GM19043 (cell line): Measurements from ENCODE around the gene ALK.
"Not testable (repeated sequence)": the region's sequence is repeated elsewhere in the genome, so short reads cannot be mapped to it uniquely, and the experiment has no call there.

Source experiments
- ATAC-seq: cut with Tn5 transposase; IDR thresholded peaks from one replicate; pipeline ENCODE4 v1.9.1; 2021; ENCODE audit warnings: low read depth; ENCODE audit not compliant: unreplicated experiment

The ALK gene

GRCh38 chr2:29245035-29245741, 676.2 kb downstream of the ALK start:
- ATAC-seq: not testable (repeated sequence)

GRCh38 chr2:29242621-29243375, 678.6 kb downstream of the ALK start:
- ATAC-seq: no peak

DNA sequence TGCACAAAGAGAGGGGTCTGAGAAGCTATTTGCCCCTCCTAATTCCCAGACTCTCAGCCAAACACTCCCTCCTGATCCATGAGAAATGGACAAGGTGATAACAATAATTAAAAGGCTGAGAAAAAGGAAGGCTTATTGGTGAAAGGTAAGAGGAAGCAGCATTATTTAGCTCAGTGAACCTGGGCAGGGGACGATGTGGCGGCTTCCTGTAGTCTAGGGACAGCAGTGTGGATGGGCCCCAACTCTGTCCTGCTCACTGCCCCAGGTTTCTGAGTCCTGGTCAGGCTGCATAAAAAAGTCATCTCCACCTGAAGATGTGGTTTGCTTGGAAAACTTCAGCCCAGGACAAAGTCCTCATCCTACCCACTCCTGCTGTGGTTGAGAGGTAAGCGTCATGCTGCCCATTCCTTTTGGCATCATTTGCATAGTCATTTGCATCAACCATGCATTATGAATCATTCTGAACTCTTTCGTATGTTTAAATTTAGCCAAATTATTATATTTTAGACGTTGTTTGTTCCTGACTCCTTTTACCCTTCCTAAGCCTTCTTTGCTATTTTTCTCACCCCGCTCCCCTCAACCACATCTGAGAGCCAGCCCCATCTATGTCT, 679.3 kb downstream of the ALK start:
- ATAC-seq: no peak

DNA sequence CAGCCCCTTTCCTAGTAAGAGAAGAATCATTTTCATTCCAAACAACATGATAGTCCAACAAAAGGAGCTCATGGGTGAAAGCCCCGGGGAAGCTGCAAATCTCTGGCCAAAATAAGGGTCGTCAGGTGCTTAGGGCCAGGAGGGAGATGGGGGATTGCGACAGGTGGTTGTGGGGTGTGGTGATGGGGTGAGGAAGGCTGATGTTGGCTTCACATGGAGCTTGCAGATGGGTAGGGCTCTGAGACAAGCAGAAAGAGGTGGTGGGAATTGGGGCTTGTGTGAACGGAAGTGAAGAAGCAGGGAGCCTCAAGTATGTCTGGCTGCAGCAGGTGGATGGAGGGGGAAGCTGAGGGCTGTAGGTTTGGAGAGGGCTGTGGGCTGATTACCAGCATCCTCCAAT, 680.0 kb downstream of the ALK start:
- ATAC-seq: no peak

GRCh38 chr2:29240601-29241000, 680.8 kb downstream of the ALK start:
- ATAC-seq: no peak

GRCh38 chr2:29239209-29239960, 682.0 kb downstream of the ALK start:
- ATAC-seq: no peak

DNA sequence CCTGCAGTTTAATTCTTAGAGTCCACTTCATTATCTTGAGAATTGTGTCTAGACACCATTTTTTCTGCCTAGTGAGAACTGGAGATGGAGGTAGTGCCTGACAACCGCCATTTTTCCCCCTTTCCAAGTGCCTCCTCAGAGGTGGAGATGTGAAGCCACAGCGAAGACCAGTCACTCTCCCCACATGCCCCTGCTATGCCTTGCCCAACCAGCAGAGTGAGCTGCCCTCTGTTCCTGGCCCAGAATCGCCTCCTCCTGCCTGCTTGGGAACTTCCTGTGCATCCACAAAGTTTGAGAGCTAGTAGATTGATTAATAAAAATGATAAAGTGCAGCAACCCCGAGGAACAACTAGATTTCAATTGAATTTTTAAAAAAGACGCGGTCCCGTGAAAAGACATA, 682.9 kb downstream of the ALK start:
- no peak for ATAC-seq

DNA sequence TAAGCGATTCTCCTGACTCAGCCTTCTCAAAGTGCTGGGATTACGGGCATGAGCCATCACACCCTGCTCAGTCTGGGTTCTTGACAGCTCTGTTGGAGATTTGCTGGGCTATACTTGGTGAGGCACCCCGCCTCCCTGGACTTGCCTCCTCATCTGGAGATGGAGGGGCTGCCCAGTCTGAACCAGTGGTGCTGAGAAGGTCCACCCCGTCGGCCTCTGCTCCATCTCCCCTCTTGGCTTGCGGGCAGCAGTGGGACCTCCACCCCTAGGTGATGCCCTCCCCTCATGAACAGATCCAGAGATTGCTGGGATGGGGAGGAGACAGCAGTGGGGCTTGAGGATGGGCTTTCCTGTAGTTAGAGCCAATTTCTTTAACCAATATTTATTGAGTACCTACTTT, 685.3 kb downstream of the ALK start:
- no peak for ATAC-seq

- no peak for ATAC-seq
Measured at GRCh38 chr2:29235411-29235810, 686.0 kb downstream of the ALK start.

- ATAC-seq: no peak
Measured at GRCh38 chr2:29233428-29233827, 688.0 kb downstream of the ALK start.

GRCh38 chr2:29232041-29232440, 689.3 kb downstream of the ALK start:
- no peak for ATAC-seq

DNA sequence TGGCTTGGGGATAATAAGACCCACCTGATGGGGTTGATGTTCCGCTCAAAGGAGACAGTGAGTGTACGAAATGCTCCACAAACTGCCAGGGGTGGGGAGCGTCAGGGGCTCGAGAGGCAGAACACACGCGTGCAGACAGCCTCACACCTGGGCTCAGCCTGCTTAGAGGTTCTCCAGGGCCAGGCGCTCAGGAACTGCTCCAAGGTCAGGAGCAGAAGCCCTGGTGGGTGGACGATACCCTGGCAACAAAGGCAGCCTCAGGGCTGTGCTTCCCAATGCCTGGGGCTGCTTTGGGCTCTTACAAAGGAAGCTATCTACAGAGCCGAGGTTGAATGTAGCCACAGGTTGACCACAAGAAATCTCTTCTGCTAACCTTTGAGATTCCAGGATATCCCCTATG, 691.7 kb downstream of the ALK start:
- no peak for ATAC-seq

DNA sequence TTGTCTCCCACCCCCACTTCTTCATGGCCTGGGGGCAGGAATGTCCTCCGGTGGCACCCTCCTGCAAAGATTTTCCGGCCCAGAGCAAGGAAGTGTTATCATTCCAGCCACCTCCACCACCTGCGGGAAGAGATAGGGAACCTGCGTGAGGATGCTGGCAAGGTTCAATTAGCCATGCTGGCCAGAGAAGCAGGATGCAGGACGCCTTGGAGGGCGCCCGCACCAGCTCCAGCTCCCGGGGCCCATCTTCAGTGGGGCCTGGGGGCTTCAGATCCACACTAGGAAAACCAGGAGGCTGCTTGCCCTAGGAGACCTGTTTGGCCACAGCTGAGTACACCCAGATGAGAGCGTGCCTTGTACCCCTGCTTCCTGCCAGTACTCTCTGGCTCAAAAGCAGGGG, 692.4 kb downstream of the ALK start:
- ATAC-seq: no peak

DNA sequence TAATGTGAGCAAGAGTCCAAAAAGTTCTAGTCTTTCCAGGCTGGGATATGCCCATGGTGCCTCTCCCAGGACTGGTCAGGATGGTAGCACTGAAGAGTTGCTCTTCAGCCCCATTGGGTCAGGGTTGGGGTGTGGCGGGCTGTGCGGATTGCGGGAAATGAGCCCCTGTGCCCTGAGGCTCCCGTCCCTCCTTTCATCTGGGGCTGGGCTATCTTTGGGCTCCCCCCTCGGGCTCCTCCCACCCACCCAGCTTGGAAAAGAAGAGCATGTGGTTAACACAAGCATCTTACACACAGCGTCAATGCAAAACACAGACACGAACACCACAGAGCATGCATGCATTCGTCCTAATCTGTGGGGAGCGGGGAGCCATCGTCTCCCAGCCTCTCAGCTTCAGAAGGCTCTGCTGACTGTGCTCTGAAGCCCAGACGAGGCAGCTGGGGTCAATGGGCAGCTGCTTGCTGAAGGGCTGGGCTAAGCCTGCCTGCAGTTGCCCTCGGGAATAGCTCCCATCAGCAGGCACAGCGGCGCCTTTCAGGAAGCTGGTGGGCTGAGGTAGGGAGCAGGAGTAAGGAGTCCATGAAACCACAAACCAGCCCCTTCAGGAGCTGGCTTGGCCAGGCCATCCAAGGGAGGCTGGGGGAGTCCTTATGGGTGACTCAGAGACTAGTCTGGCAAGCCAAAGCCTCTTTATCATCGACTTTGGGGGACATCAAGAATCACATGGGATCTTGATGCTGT, 693.3 kb downstream of the ALK start:
- no peak for ATAC-seq

GRCh38 chr2:29226808-29227207, 694.6 kb downstream of the ALK start:
- no peak for ATAC-seq

- no peak for ATAC-seq
Measured at GRCh38 chr2:29226375-29226774, 695.0 kb downstream of the ALK start.

DNA sequence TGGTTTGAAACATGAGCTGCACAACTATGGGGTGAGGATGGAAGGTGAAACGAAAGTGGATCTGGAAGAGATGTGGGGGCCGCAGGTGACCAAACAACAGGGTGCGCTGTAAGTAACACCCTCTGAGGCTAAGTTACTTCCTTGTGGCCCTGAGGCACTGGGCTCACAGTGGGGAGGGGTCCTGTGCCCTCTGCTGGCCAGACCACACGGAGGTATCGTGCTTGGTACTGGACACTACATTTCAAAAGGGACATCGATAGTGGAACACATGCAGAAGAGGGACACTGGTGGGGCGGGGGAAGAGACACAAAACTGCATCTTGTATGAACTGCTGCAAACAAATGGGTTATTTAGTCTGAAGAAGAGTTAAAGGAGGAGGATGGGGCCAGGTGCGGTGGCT, 695.6 kb downstream of the ALK start:
- no peak for ATAC-seq

DNA sequence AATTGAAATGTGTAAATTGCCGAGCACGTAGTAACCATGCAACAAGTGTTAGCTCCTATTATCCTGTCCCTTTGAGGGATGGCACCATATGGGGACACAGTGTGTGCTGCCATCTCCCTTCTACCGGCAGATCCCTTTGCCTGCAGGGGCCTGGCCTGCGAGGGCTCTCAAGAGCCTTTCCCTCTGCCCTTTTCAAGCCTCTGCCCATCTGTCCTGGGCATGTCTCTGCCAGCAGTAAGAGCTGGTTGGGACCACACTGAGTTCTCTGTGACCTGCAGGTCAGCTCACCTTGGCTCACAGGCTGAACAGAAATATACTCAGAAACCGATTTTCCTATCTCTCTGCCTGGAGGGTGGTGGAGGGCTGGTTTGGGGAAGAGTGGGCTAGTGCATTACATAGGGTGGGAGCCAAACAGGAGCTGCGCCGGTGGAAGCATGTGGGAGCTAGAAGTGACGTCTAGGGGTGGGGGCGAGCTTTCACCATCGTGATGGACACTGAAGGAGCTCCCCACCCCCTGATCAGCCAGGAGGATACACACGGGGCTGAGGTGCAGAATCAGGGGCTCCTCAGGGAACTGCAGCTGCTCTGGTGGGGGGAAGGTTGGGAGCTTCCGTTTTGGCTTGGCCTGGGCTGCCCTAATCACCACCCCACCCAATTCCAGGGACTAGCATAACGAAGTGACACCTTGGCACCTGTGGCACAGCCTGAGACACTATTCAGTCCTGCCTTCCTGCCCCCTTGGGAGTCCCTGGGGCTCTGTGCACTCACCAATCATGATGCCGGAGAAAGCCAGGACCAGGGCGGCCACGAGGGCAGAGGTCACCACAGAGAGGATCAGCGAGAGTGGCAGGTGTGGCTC, 696.5 kb downstream of the ALK start:
- no peak for ATAC-seq

DNA sequence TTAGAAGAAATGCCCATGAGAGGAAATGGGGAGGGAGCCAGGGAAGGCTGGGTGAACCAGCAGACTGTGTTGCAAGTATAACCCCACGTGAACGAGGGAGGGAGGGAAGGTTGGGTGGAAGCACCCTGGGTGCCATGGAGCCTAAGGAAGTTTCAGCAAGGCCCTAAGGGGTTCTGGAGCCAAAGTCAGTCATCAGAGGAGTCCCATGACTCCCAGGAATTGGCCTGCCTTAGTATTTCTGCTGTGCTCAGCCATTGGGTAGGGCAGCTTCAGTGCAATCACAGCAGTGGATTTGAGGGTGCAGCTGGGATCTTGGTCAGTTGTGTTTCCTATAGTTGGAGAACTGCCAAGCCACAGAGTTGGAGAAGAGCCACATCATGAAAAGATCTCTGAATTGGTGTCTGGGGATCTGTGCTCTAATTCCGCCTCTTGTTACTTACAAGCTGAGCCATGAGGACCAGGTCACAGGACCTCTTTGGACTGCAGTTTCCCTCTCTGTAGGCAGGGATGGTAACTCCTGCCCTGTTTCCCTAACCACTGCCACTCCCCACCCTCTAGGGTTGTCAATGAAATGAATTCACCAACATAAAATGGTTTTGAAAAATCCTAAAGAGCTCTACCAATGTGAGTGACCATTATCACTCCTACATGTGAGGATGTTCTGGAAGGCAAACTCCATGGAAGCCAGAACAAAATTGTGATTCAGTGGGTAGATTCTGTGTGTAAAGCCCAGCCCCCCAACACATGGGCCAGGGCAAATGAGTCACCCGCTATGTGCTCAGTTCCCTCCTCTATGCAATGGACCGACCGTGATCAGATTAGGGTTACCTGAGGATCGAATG, 697.3 kb downstream of the ALK start:
- ATAC-seq: no peak
